H1 (cell line): ENCODE data around the gene ARMC9. TPM values are rescaled to one million over a fixed set of nuclear protein-coding genes. Genes with fewer than 3 reads are reported as not detected.

Experiments used
- ATF2 ChIP-seq: IDR thresholded peaks from 2 replicates; pipeline ENCODE4 v1.6.1; 2012; ENCODE audit warnings: low read length, inconsistent platforms
- BACH1 ChIP-seq: IDR thresholded peaks from 2 replicates; pipeline ENCODE4 v1.6.1; 2012; ENCODE audit warnings: low read length, improper control_type of control experiment
- CBX5 ChIP-seq: fragments of 300-800, 300-1000 bp; sonication (generic); IDR thresholded peaks from 2 replicates; pipeline ENCODE4 v1.7.1; 2016; ENCODE audit warnings: antibody characterized with exemption, low read length, low read depth
- CREB1 ChIP-seq: IDR thresholded peaks from 2 replicates; pipeline ENCODE4 v1.6.1; 2012; ENCODE audit warnings: inconsistent platforms
- JUND ChIP-seq: IDR thresholded peaks from 2 replicates; pipeline ENCODE4 v1.6.1; 2011; ENCODE audit warnings: mild to moderate bottlenecking, improper control_type of control experiment, low read length
- KDM4A ChIP-seq: IDR thresholded peaks from one replicate; pipeline ENCODE4 v1.7.1; 2012; ENCODE audit warnings: low read depth, mild to moderate bottlenecking, moderate library complexity, low read length, inconsistent platforms; ENCODE audit not compliant: severe bottlenecking
- MAX ChIP-seq: IDR thresholded peaks from 2 replicates; pipeline ENCODE4 v1.6.1; 2012; ENCODE audit warnings: inconsistent platforms
- SAP30 ChIP-seq: fragments of 300-600 bp; sonication (generic); IDR thresholded peaks from 2 replicates; pipeline ENCODE4 v1.7.1; 2012; ENCODE audit warnings: low read length, moderate library complexity, mild to moderate bottlenecking, inconsistent platforms; ENCODE audit not compliant: insufficient read depth, insufficient replicate concordance
- SIRT6 ChIP-seq: IDR thresholded peaks from one replicate; pipeline ENCODE4 v1.7.1; 2012; ENCODE audit warnings: low read length, inconsistent platforms
- SIX5 ChIP-seq: IDR thresholded peaks from 2 replicates; pipeline ENCODE4 v1.6.1; 2011; ENCODE audit warnings: mild to moderate bottlenecking, low read depth, low read length
- SP1 ChIP-seq: IDR thresholded peaks from 2 replicates; pipeline ENCODE4 v1.6.1; 2011; ENCODE audit warnings: low read depth, low read length
- polyA plus RNA-seq, 7 experiments: library from polyadenylated mRNA; depleted of rRNA in 3 of 7; stranded (reverse) in 5 of 7; unstranded in 2 of 7; fragments of >200 nt in 5 of 7; fragments of 200-250 nt in 2 of 7; gene quantifications; 1 replicate in 5 of 7; 2 replicates in 1 of 7; 4 replicates in 1 of 7; pipeline versions ENCODE4 v1.2.1 to v1.2.3, GENCODE V29; 2011 to 2013; ENCODE audit warnings: missing spikeins in 2 of 7, mixed read lengths in 2 of 7
- total RNA-seq: library from RNA; stranded (reverse); fragmentation: NEBNext Ultra II Directional; extraction: Animal tissue kit (Norgen Biotek cat#: 25700); gene quantifications from 2 replicates; pipeline ENCODE4 v1.2.1, GENCODE V29; 2021

ARMC9 gene
- total and polyA plus RNA-seq, 2 of the 8 experiments (the other 6 are each of a cell fraction or from before 2014, with no cell fraction given) = 23.2 to 36.1 TPM

GRCh38 chr2:231384109-231384435 lies 185.6 kb downstream of the ARMC9 start (continued):
- TF ChIP-seq ATF2 (no peak), SP1 (no peak), BACH1 (no peak), CBX5 (no peak), SIRT6 (no peak), CREB1 (no peak), JUND (no peak), SAP30 (no peak), KDM4A (no peak), MAX (no peak), SIX5 (no peak)
